ENCODE results near the gene PTMA. TPM values are rescaled to one million over a fixed set of nuclear protein-coding genes. Genes with fewer than 3 reads are reported as not detected.

Gene PTMA
- total RNA-seq, 1 experiment from 2014 or later: 2,752 TPM

- no peak overlapping the region for H2AFZ ChIP-seq (ENCODE audit: low read depth, low read length, poor library complexity, severe bottlenecking)
- no peak overlapping the region for H3K9ac ChIP-seq (ENCODE audit: low read length)
- intact Hi-C loops (cut with micrococcal nuclease): no loop called here
- no peak overlapping the region for H3K27ac ChIP-seq (ENCODE audit: low read depth, low read length)
- H3K27me3 ChIP-seq (ENCODE audit: insufficient read depth, low read length): no peaks in the 10 kb centered on the region
- no peaks in the 10 kb centered on the region for H3K9me2 ChIP-seq (ENCODE audit: insufficient read depth)
- ATAC-seq (no peak), DNase-seq (ENCODE audit: low read depth, low spot score) (no peak)
- no peak overlapping the region for H3K4me2 ChIP-seq (ENCODE audit: low read length)
- H4K20me1 ChIP-seq (ENCODE audit: insufficient read depth): no peaks in the 10 kb centered on the region
- POLR2A ChIA-PET: no interaction called here
- H3K4me1 ChIP-seq (ENCODE audit: control insufficient read depth in 1 of 2, insufficient read depth in 2 of 2, low read length in 2 of 2): peaks cover 17 to 30% of the 10 kb centered on the region in 2 experiments
- no peaks in the 10 kb centered on the region for H3K9me3 ChIP-seq (ENCODE audit: control insufficient read depth in 1 of 2, insufficient read depth in 1 of 2, low read depth in 1 of 2, low read length in 2 of 2)
- H3K4me3 ChIP-seq (replicated peaks in 1 of 2; ENCODE audit: low read depth in 1 of 2, low read length in 2 of 2): no peak overlapping the region
- CTCF ChIA-PET: no interaction called here
- no peaks in the 10 kb centered on the region for H3K36me3 ChIP-seq (ENCODE audit: control insufficient read depth in 1 of 2, insufficient read depth in 2 of 2, low read length in 2 of 2)
- H3K79me2 ChIP-seq (ENCODE audit: insufficient read depth, low read length): no peaks in the 10 kb centered on the region
- BruUV-seq (replicated peaks): no TSS peak
- RAD21 ChIA-PET (ENCODE audit: low non-redundant PET in 1 of 2, low total read pairs in 2 of 2, uncharacterized antibody in 2 of 2, unreplicated experiment in 2 of 2): no interaction called here
- TF ChIP-seq CBX3 (IDR thresholded peaks at IDR 0.05; ENCODE audit: low read depth) (no peak), SRF (IDR thresholded peaks at IDR 0.05; ENCODE audit: low read depth) (no peak), SIN3A (IDR thresholded peaks at IDR 0.05; ENCODE audit: low read depth) (no peak), JUND (IDR thresholded peaks at IDR 0.05) (no peak), TCF7L2 (IDR thresholded peaks at IDR 0.05; ENCODE audit: borderline replicate concordance, extremely low read depth, insufficient read depth, insufficient read length) (no peak), YY1 (IDR thresholded peaks at IDR 0.05; ENCODE audit: extremely low read depth, insufficient replicate concordance, low read depth, low read length) (no peak), EZH2phosphoT487 (IDR thresholded peaks at IDR 0.05; ENCODE audit: borderline replicate concordance) (no peak), EZH2 (IDR thresholded peaks at IDR 0.05) (no peak), SP1 (IDR thresholded peaks at IDR 0.05; ENCODE audit: low read depth) (no peak), CEBPB (IDR thresholded peaks at IDR 0.05; ENCODE audit: low read depth) (no peak), ZFX (IDR thresholded peaks at IDR 0.05) (no peak), RAD21 (IDR thresholded peaks at IDR 0.05; ENCODE audit: low read depth) (no peak), ATF3 (IDR thresholded peaks at IDR 0.05) (no peak), FOSL1 (IDR thresholded peaks at IDR 0.05; ENCODE audit: low read depth) (no peak), ELF1 (IDR thresholded peaks at IDR 0.05; ENCODE audit: borderline replicate concordance, low read depth) (no peak), ZNF274 (IDR thresholded peaks at IDR 0.05; ENCODE audit: low read depth, low read length) (no peak), CTCF (IDR thresholded peaks at IDR 0.05 in 2 of 3, conservative IDR thresholded peaks at IDR 0.05 in 1 of 3; ENCODE audit: borderline replicate concordance in 1 of 3, insufficient read depth in 1 of 3, low read depth in 2 of 3, low read length in 2 of 3) (no peak), POLR2AphosphoS5 (IDR thresholded peaks at IDR 0.05; ENCODE audit: low read depth, low read length) (no peak)
- TF ChIP-seq, protein P1, sequence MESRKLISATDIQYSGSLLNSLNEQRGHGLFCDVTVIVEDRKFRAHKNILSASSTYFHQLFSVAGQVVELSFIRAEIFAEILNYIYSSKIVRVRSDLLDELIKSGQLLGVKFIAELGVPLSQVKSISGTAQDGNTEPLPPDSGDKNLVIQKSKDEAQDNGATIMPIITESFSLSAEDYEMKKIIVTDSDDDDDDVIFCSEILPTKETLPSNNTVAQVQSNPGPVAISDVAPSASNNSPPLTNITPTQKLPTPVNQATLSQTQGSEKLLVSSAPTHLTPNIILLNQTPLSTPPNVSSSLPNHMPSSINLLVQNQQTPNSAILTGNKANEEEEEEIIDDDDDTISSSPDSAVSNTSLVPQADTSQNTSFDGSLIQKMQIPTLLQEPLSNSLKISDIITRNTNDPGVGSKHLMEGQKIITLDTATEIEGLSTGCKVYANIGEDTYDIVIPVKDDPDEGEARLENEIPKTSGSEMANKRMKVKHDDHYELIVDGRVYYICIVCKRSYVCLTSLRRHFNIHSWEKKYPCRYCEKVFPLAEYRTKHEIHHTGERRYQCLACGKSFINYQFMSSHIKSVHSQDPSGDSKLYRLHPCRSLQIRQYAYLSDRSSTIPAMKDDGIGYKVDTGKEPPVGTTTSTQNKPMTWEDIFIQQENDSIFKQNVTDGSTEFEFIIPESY (IDR thresholded peaks at IDR 0.05; ENCODE audit: extremely low read depth, insufficient replicate concordance, low read length): no peak
These were observed 9.3 kb upstream of the PTMA start for GRCh38 chr2:231699006-231699405.
